ENCODE results near the gene MROH2A. TPM values are rescaled to one million over a fixed set of nuclear protein-coding genes. Genes with fewer than 3 reads are reported as not detected.

Gene MROH2A
- total RNA-seq, 4 donors from 2014 or later: not detected

DNA sequence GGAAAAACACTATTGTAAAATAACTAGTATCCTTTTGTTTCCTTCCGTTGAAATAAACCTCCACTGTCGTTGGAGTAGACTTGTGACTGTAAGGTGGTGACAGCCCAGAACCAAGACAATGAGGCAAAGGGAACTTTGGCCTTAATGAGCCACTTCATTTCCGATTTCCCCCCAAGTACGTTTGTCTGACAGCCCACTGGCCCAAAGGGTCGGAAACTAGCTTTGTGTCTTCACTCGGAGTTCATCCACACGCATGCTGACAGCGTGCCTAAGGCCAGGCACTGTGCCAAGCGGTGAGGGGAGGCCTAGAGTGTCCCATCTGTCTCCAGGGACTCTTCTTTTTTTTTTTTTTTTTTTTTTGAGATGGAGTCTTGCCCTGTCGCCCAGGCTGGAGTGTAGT, 55.2 kb downstream of the MROH2A start:
- H3K27ac ChIP-seq (replicated peaks in 1 of 4): no peak overlapping the region
- H3K9me3 ChIP-seq: no peaks in the 10 kb centered on the region
- no peak for TF ChIP-seq EP300 (IDR thresholded peaks at IDR 0.05)
- TF ChIP-seq, protein P1, sequence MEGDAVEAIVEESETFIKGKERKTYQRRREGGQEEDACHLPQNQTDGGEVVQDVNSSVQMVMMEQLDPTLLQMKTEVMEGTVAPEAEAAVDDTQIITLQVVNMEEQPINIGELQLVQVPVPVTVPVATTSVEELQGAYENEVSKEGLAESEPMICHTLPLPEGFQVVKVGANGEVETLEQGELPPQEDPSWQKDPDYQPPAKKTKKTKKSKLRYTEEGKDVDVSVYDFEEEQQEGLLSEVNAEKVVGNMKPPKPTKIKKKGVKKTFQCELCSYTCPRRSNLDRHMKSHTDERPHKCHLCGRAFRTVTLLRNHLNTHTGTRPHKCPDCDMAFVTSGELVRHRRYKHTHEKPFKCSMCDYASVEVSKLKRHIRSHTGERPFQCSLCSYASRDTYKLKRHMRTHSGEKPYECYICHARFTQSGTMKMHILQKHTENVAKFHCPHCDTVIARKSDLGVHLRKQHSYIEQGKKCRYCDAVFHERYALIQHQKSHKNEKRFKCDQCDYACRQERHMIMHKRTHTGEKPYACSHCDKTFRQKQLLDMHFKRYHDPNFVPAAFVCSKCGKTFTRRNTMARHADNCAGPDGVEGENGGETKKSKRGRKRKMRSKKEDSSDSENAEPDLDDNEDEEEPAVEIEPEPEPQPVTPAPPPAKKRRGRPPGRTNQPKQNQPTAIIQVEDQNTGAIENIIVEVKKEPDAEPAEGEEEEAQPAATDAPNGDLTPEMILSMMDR (IDR thresholded peaks at IDR 0.05): no peak
- H3K4me3 ChIP-seq: no peak overlapping the region
- DNase-seq (ENCODE audit: extremely low spot score): no peak
- intact Hi-C loops (cut with DNase I): no loop called here
- peaks cover 0 to 10% (median 8%) of the 10 kb centered on the region in 4 donors for H3K4me1 ChIP-seq
- H3K27me3 ChIP-seq: peaks cover 0 to 6% (median 0%) of the 10 kb centered on the region in 4 donors
- WGBS: 59% methylated on average over 10 of the region's 10 CpGs
- H3K36me3 ChIP-seq: no peaks in the 10 kb centered on the region

DNA sequence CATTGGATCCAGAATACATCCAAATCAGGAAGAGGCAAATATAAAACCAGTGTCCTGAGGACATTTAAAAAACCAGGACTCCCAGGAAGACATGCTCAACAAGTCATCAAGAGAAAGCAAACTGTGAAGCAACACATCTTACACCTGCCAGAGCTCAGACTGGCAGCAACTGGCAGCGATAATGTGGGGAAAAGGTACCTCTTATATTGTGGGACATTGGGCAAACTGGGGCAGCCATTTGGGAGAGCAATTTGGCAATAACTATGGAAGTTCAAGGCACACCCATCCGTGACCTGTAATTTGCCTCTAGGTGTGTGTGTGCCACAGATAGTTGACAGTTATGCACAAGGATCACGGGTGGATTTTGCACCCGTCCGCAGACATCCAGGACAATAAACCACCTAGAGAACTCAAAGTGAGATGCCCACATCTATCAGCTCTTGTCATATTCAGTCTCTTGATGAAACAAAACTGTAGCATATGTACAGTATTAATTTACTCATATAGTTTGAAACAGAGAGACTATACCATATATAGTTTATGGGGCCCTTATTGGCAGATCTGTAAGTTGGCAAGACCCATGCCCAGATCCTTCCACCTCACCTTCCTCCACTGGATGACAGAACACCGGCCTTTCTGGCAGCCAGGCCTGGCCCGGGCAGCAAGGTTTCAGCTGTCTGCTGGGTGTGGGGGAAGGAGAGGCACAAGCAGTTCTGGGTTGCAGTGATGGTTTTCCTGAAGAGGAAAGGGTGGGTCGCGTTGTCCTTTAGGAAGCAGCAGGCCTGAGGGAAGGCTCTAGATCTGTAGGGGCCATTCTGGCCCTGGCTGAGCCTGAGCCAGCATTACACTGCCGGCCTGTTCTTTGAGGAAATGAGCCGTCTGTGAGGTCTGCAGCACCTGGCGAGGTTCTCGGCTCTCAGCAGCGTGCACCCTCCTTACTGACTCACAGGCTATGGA, 57.4 kb downstream of the MROH2A start:
- intact Hi-C loops (cut with DNase I): no loop called here
- H3K27me3 ChIP-seq: no peaks in the 10 kb centered on the region
- 97% methylated on average over 8 of the region's 14 CpGs for WGBS

DNA sequence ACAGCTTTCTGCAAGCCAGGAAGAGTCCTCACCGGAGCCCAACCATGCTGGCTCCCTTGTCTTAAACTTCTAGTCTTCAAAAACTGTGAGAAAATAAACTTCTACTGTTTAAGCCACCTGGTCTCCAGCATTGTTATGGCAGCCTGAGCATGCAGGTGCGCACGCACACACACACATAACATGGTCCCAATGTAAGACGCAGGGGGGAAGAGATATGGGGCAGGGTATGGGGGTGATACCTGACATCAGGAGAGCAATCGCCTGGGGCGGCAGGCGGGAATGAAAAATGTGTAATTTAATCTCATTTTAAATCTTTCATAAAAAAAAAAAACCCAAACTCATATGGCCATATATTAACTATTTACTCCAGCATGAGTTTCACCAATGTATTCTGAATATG, 58.2 kb downstream of the MROH2A start:
- WGBS: 96% methylated on average over 7 of the region's 7 CpGs
- H3K4me1 ChIP-seq: peaks cover 0 to 10% (median 8%) of the 10 kb centered on the region in 4 donors
- intact Hi-C loops (cut with DNase I): no loop called here
- no peaks in the 10 kb centered on the region for H3K27me3 ChIP-seq
- TF ChIP-seq EP300 (IDR thresholded peaks at IDR 0.05) (no peak), POLR2A (IDR thresholded peaks at IDR 0.05; ENCODE audit: low read depth) (no peak), POLR2AphosphoS5 (IDR thresholded peaks at IDR 0.05) (no peak)
- TF ChIP-seq, protein P1 (IDR thresholded peaks at IDR 0.05): no peak
- H3K4me3 ChIP-seq: no peak overlapping the region
- no peak overlapping the region for H3K27ac ChIP-seq (replicated peaks in 1 of 4)
- no peaks in the 10 kb centered on the region for H3K9me3 ChIP-seq
- DNase-seq (ENCODE audit: extremely low spot score): no peak
- no peaks in the 10 kb centered on the region for H3K36me3 ChIP-seq

More for the DNA sequence above, 57.4 kb downstream of the MROH2A start:
- H3K27ac ChIP-seq (replicated peaks in 1 of 4): no peak overlapping the region
- peaks cover 0 to 10% (median 8%) of the 10 kb centered on the region in 4 donors for H3K4me1 ChIP-seq
- no peaks in the 10 kb centered on the region for H3K36me3 ChIP-seq
- H3K9me3 ChIP-seq: no peaks in the 10 kb centered on the region
- no peak for TF ChIP-seq POLR2AphosphoS5 (IDR thresholded peaks at IDR 0.05)
- TF ChIP-seq EP300 (IDR thresholded peaks at IDR 0.05): no peak
- no peak for TF ChIP-seq POLR2A (IDR thresholded peaks at IDR 0.05; ENCODE audit: low read depth)
- TF ChIP-seq, protein P1 (IDR thresholded peaks at IDR 0.05): no peak
- DNase-seq (ENCODE audit: extremely low spot score): no peak
- no peak overlapping the region for H3K4me3 ChIP-seq

DNA sequence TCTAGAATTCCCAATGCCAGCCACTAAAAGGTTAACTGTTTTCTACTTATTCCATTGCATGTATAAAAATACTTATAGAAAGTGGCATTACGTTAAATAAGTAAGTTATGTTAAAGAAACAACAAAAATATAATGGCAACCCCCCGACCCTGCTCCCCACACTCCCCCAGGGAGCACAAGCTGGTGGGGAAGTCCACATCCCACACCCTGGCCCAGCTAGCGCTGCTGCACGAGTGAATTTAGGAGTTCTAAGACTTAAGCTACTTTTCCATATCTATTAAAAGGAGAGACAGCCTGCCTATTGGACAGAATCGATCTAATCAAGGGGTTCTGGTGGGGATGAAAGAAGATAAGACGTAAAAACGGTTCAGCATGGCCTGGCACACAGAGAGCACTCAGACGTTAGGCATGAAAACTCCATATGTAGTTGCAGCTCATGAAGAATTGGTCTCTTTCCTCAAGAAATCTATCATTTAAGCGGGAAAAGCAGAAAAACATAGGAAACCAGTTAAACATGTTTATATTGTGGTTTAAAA, 59.6 kb downstream of the MROH2A start:
- H3K27me3 ChIP-seq: no peaks in the 10 kb centered on the region
- no peak for DNase-seq (ENCODE audit: extremely low spot score)
- intact Hi-C loops (cut with DNase I): no loop called here

More for the DNA sequence above, 59.6 kb downstream of the MROH2A start:
- H3K36me3 ChIP-seq: no peaks in the 10 kb centered on the region
- no peaks in the 10 kb centered on the region for H3K9me3 ChIP-seq
- peaks cover 0 to 5% (median 4%) of the 10 kb centered on the region in 4 donors for H3K4me1 ChIP-seq
- no peak overlapping the region for H3K27ac ChIP-seq (replicated peaks in 1 of 4)
- WGBS: 90% methylated on average over 9 of the region's 9 CpGs
- TF ChIP-seq, protein P1 (IDR thresholded peaks at IDR 0.05): no peak
- TF ChIP-seq EP300 (IDR thresholded peaks at IDR 0.05) (no peak), POLR2A (IDR thresholded peaks at IDR 0.05; ENCODE audit: low read depth) (no peak), POLR2AphosphoS5 (IDR thresholded peaks at IDR 0.05) (no peak)
- H3K4me3 ChIP-seq: no peak overlapping the region
